GM21825 (cell line): Measurements from ENCODE around the gene ZNF674.
"Not testable (repeated sequence)": the region's sequence is repeated elsewhere in the genome, so short reads cannot be mapped to it uniquely, and the experiment has no call there.

ENCODE experiments used
- ATAC-seq: cut with Tn5 transposase; IDR thresholded peaks from one replicate; pipeline ENCODE4 v1.9.1; 2021; ENCODE audit warnings: mild to moderate bottlenecking, moderate library complexity; ENCODE audit not compliant: unreplicated experiment

The ZNF674 gene

GRCh38 chrX:46571423-46572339, 26.5 kb upstream of the ZNF674 start:
- ATAC-seq, result no peak

DNA sequence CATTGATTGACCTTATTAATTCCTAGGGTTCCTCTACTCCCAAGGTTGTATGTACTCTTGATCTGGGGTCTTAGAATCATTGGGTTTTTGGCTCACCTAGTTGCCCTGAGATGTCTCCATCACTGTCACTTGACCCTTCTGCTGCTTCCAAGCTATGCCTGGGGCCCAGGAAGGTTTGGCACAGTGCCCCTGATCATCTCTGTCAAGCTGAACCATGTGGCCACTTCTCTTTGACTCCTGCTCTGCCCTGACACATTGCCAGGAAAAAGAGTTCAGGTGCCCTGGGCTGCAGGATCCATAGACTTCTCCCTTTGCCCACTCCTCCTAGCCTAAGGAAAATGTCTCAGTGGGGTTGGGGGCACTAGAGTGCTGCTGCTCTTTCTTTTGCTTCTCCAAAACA, 24.4 kb upstream of the ZNF674 start:
- no peak for ATAC-seq

DNA sequence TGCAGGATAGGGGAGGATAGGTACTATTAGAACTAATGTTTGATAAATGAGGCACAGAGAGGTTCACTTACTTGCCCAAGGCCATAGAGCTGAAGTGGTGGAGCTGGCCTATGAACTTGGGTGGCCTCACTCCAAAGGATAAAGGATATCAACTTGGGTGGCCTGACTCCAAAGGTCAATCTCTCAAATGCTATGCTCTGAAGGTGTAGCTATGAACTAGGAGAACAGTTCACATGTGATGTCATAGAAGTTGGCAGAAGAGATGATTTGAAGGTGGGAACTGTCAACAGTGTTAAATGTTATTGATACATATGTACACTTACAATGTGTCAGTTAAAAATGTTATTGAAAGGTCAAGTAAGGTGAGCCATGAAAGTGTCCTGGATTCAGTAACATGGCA, 22.2 kb upstream of the ZNF674 start:
- no peak for ATAC-seq

DNA sequence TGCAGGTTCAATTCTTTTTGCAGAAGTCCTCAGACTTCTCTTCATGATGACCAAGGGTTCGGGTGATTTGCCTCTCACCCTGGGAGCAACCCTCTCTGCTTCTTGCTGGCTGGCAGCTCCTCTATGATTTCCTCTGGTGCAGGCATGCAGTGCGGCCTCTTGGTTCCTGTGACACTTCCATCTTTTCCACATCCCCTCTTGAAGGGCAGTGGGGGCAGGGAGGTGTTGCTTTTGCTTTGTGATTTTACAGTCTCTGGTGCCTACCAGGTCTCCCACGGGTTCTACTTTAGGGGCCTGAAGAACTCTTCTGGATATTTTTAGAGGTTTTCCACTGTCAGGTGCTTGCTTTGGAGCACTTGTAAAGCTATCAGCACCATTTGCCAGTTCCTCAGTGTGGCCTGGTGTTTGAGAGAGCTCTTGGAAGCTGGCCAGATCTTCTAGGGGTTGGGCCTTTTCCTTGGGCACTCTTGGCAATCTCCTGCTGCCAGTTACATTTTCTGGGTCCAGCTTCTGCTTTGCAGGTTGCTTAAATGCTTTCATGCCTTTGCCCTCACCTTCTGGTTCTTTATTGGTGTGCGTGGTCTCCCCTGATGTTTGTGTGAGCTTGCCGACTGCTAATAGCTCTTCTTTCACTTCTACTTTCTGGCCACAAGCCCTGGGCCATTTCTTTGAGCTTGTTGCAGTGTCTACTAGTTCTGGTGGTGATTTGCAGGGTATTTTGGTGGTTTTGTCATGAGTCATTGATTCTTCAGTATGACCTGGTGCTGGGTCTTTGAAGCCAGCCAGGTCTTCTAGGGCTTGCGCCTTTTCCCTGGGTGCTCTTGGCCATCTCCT, 16.8 kb upstream of the ZNF674 start:
- ATAC-seq, result peak; percentile 99

DNA sequence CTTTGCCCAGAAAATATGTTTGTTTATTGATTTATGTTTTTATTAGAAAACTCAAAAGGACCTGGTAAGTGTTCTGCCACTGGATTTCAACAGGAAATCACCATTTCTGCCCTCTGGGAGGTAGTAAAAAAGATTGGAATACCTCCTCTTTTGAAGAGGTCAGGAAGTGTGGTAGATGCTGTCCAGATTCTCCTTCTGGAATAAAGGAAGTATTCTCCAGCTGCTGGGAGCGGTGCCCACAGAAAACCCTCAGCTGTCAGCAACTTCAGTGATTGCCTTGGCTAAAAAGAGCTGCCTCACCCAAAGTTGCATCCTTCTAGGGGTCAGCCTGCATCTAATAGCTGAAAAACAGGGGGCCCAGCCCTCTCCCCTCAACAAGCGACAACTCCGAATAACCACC, 13.8 kb upstream of the ZNF674 start:
- no peak for ATAC-seq

DNA sequence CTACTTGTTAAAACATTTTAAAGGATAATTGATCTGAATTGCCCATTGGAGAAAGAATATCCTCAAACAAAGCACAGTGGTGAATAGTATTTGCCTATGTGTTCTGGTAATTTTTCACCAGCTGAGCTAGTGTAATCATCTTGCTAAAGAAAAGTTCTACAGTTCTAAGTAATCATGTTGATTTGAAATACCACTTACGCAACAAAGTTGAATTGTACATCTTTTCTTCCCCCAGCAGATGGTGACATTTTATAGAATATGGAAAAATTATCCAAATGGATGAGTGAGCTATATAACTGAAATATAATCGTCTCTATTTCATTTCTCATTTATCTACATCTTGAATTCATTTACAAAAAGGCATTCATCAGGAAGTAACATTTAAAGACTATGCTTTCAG, 9.7 kb upstream of the ZNF674 start:
- ATAC-seq, result no peak

GRCh38 chrX:46553935-46554334, 8.7 kb upstream of the ZNF674 start:
- no peak for ATAC-seq

- no peak for ATAC-seq
Measured at GRCh38 chrX:46551494-46552128, 6.4 kb upstream of the ZNF674 start.

GRCh38 chrX:46549914-46550313, 4.7 kb upstream of the ZNF674 start:
- ATAC-seq, result no peak

- no peak for ATAC-seq
Measured at GRCh38 chrX:46547857-46548256, 2.6 kb upstream of the ZNF674 start.

DNA sequence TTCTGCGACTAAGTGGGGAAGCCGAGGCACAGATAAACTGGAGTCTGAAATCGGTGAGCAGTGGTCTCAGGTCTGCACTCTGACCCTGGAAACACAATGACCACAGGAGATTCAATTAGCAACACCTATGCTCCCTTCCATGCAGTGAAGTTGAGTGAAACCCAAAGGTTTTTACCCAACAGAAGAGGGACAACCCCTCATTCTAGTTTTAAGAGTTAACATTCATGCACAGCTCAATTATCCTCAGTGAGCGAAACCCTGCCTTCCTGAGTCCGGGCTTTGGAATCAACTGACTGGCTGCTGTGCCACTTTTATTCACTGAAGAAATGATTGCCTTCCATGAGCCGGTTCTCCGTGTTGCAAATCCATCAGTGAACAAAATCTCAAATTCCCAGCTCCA, 694 bp downstream of the ZNF674 start:
- not testable (repeated sequence) for ATAC-seq

GRCh38 chrX:46543441-46543840, 1.8 kb downstream of the ZNF674 start:
- no peak for ATAC-seq

GRCh38 chrX:46531442-46531841, 13.8 kb downstream of the ZNF674 start:
- ATAC-seq, result no peak

GRCh38 chrX:46530404-46530908, 14.8 kb downstream of the ZNF674 start:
- not testable (repeated sequence) for ATAC-seq

- ATAC-seq, result not testable (repeated sequence)
Measured at GRCh38 chrX:46529740-46530403, 15.3 kb downstream of the ZNF674 start.

DNA sequence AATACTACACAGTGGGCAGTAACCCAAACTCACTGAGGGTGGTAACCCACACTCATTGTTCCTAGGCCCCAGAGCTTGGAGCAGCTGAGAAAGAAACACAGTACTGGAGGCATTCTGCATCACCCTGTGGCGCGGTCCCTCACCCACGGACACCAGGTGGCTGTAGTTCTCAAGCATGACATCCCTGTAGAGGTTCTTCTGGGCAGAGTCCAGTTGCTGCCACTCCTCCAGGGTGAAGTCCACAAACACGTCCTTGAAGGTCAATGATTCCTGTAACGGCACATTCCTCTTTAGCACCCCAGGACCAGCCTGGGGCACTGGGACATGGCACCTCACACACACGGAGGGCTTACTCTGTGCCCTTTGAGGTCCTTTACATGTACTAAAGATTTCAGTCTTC, 16.6 kb downstream of the ZNF674 start:
- ATAC-seq, result not testable (repeated sequence)

- no peak for ATAC-seq
Measured at GRCh38 chrX:46506076-46506475, 39.1 kb downstream of the ZNF674 start.

- no peak for ATAC-seq
Measured at GRCh38 chrX:46502848-46503247, 42.4 kb downstream of the ZNF674 start.

DNA sequence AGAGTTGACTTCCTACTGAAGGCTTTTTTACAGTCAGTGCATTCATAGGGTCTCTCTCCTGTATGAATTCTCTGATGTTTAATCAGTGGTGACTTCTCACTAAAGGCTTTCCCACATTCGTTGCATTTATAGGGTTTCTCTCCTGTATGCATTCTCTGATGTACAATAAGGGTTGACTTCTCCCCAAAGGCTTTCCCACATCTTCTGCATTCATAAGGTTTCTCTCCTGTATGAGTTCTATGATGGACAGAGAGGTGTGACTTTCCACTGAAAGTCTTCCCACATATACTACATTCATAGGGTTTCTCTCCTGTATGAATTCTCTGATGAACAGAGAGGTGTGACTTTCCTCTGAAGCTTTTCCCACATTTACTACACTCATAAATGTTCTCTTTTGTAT, 45.2 kb downstream of the ZNF674 start:
- no peak for ATAC-seq

DNA sequence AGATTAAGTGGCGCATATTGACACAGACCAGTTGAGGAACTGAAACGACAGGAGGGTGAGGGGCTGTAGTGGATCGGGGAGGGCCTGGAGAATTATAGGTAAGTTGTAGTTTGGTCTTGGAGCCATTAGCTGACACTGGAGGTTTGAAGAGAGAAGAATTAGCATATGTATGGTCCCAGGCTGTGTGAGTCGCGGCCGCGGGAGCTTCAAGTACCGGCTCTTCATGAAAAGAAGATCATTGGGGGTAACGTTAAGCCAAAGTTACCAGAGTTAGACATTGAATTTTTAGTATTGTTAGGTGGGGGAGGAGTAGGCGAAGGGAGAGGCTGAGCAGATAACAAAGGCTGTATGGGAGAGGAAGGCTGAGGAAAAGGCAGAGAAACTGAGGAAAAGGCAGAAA, 56.5 kb downstream of the ZNF674 start:
- ATAC-seq, result no peak

GRCh38 chrX:46485897-46486296, 59.3 kb downstream of the ZNF674 start:
- ATAC-seq, result no peak
